HG03439 (cell line): ENCODE data around the gene CLPTM1.

Experiments used
- ATAC-seq: cut with Tn5 transposase; IDR thresholded peaks from one replicate; pipeline ENCODE4 v1.9.1; 2021; ENCODE audit warnings: mild to moderate bottlenecking, moderate library complexity; ENCODE audit not compliant: unreplicated experiment

CLPTM1 gene

DNA sequence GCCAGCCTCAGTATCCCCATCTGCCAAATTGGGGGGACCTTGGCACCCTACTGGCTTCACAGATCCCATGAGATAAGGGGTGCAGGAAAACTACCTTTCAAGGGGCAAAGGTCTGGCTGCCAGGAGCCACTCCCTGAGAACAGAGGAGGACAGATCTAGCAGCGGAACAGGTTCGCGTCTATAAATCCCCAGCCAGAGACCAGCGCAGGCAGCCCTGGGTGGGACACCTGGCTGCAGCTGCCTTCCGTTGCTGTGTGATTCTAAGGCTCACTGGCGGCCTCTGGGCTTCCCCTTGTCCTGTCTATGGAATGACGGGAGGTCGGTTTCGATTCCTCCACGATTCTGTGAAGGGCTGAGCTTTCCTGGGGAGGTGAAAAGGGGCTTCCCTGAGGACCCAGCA lies 53.4 kb downstream of the CLPTM1 start:
- no peak for ATAC-seq

DNA sequence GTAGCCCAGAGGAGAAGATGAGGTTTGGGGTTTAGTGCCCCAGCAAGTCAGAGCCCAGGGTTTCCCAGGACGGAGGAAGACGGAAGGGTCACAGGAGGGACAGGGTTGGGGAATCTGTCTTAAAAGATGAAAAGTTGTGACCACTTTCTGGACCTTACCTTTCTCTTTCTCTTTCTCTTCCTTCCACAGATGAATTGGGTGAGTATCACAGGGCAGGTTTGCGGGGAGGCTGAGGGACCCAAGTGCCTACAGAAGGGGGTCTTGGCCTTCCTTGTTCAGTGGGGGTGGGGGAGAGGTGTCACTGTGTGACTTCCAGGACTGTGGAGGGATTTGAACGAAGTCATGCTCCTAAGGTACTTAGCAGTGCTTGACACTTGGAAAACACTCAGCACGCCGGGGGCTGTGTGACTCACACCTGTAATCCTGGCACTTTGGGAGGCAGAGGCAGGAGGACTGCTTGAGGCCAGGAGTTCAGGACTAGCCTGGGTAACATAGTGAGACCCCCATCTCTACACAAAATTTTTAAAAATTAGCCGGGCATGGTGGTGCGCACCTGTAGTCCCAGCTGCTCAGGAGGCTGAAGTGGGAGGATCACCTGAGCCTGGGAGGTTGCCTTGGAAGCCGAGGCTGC lies 54.6 kb downstream of the CLPTM1 start:
- no peak for ATAC-seq

DNA sequence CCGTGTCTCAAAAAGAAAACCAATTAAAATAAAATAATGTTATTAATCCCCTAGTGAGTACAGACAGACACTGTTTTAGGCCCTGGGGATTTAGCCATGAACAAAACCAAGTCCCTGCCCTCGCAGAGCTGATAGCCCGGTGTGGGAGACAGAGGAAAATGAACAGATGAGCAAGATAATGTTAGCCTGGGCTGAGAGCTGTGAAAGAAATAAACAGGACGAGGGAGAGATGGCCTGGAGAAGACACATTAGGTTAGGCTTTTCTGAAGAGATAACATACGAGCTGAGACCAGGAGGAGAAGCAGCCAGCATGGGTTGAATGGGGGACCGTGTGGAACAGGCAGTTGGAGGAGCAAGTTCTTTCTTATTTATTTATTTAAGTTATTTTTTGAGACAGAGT lies 55.1 kb downstream of the CLPTM1 start:
- no peak for ATAC-seq

DNA sequence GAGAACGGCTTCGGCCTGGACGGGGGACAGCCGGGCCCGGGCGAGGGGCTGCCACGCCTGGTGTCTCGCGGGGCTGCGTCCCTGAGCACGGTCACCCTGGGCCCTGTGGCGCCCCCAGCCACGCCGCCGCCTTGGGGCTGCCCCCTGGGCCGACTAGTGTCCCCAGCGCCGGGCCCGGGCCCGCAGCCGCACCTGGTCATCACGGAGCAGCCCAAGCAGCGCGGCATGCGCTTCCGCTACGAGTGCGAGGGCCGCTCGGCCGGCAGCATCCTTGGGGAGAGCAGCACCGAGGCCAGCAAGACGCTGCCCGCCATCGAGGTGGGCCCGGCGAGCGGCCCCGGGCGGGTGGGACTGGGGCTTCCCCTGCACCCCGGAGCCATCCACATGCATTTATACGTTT lies 56.8 kb downstream of the CLPTM1 start:
- ATAC-seq, result no peak

DNA sequence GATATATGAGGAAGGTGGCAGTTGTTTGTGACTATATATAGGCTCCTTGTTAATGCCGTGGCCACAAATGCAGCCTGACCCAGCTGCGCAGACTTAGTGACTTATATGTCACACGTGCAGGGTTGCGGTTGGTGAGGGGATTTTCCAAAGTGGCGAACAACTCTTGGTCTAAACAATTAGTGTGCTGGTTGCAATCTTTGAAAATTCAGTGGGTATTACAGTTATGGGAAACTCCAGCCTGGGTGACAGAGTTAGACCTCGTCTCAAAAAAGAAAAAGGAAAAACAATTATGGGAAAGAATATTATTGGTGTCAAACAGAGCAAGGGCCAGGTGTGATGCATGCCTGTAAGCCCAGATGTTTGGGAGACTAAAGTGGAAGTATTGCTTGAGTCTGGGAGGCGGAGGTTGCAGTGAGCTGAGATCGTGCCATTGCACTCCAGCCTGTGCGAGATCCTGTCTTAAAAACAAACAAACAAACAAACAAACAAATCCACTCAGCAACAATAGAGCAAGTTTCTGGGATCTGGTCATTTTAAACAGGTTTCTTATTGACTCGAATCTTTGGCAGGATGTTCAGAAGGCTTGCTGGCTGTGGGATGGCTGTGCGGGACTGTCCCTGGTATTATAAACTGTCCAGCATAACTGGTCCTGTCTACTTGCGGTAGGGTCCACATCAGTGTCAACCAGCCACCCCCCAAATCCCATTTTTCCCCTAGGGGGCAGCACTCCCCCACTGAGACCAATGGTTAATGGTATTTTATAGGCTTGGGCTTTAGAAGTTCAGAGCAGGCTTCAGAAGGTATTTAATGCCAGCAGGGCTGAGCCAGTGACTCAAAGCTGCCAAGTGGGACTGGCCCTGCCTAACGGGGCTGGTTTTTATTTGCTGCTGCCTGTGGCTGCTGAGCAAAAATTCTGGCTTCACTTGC lies 61.5 kb downstream of the CLPTM1 start:
- ATAC-seq, result peak; percentile 73

DNA sequence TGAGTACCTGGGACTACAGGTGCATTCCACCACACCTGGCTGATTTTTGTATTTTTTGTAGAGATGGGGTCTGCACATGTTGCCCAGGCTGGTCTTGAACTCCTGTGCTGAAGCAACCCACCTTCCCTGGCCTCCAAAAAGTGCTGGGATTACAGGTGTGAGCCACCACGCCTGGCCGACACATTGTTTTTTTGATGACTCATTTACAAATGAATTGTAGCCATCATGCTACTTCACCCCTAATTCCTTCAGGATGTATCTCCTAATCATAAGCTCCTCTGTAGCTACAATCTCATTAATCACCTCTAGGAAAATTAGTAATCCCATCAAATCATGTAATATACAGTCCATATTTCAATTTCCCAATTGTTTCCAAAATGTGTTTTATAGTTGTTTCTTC lies 64.0 kb downstream of the CLPTM1 start:
- ATAC-seq, result no peak

DNA sequence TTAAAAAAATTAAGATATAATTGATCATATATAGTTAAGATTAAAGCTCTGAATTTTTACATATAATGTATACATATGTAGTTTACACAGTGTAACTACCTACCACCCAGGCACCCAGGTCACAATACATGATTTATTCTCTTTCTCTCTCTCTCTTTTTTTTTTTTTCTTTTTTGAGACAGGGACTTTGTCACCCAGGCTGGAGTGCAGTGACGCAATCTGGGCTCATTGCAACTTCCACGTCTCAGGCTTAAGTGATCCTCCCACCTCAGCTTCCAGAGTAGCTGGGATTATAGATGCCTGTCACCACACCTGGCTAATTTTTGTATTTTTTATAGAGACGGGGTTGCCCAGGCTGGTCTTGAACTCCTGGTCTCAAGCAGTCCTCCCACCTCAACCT lies 64.9 kb downstream of the CLPTM1 start:
- no peak for ATAC-seq

DNA sequence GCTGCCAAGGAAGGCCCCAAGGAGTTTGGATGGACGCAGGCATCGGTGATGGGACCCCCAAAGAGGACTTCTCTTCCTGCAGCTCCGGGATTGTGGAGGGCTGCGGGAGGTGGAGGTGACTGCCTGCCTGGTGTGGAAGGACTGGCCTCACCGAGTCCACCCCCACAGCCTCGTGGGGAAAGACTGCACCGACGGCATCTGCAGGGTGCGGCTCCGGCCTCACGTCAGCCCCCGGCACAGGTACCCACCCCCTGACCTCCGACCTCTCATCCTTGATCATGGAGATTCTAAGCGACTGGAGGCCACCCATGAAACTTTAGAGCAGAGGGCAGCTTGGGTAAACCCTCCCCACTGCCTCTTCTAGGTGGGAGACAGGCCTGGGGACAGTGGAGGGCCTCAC lies 66.8 kb downstream of the CLPTM1 start:
- no peak for ATAC-seq

DNA sequence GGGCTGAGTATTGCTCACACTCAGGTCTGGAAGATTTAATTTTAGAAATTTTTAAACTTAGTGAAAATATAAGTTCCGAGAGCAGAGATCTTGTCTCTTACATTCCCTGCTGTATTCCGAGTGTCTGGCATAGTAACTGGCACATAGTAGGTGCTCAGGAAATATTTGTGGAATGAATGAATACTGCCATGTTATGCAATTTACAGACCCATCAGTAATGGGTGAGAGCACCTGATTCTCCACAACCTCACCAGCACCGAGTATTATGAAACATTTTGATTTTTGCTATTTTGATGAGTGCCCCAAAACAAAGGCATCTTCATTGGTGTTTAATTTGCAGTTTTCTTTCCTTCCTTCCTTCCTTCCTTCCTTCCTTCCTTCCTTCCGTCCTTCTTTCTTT lies 67.9 kb downstream of the CLPTM1 start:
- ATAC-seq, result no peak

DNA sequence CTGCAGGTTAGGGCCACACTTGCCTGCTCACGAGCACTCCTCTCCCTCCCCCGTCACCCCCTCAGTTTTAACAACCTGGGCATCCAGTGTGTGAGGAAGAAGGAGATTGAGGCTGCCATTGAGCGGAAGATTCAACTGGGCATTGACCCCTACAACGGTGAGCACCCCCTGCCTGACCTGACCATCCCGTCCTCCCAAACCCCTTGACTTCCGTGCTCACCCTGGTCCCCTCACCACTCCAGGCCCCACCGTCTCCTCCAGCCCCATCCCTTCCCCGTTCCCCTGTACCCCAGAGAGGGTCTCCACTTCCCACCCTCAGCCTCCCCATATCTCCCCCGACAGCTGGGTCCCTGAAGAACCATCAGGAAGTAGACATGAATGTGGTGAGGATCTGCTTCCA lies 70.1 kb downstream of the CLPTM1 start:
- ATAC-seq, result no peak

DNA sequence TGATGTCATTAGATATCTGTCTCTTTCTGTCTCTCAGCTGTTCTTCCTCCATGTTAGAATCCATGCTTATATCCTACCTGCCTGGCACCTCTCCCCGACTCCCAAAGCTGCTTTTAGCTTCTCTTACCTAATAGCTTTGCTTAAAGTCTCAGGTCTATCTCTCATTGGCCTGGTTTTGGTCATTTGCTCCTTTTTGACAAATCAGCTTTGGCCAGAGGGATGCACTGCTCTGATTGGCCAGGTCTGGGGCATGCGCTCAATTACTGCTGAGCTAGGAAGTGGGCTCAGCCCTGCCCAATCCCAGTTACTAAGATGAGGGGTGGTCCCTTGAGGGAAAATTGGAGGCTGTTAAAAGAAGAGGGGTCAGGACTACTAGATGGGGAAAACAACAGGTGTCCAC lies 72.2 kb downstream of the CLPTM1 start:
- no peak for ATAC-seq

DNA sequence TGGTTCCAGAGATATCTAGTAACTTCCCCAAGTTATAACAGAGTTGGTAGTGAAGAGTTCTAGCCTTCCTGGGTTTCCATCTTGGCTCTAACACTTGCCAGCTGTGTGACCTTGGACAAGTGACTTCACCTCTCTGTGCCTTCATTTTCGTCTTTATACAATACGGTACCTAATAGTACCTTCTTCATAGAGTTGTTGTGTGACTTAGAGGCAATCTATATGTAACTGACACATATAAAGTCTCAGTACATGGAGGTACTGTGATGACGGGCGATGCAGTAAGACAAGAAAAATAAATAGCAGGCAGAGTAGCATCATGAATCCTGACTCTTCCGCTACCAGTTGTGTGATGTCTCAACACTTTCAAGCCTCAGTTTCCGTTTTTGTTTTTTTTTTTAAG lies 75.6 kb downstream of the CLPTM1 start:
- no peak for ATAC-seq

DNA sequence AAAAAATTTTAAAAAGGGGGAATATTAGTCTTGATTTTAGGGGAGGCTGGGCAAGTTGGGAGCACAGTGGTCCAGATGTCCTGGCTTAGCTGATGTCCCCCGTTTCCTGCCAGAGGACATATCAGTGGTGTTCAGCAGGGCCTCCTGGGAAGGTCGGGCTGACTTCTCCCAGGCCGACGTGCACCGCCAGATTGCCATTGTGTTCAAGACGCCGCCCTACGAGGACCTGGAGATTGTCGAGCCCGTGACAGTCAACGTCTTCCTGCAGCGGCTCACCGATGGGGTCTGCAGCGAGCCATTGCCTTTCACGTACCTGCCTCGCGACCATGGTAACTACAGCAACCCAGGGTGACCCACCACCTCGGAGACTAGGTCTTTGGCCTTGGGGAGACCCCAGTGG lies 77.2 kb downstream of the CLPTM1 start:
- no peak for ATAC-seq

DNA sequence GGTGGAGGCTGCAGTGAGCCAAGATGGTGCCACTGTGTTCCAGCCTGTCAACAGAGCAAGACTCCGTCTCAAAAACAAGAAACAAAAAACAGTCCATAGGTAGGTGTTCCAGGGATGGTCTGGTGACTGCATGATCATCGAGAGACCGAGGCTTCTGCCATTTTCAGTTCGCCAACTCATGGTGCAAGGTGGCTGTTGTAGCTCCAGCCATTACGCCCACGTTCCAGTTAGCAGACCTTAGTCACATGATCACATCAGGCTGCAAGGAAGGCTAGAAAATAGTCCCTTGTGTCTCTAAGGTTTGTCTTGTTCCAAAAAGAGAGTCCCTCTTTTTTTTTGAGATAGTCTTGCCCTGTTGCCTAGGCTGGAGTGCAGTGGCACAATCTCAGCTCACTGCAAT lies 80.6 kb downstream of the CLPTM1 start:
- no peak for ATAC-seq

DNA sequence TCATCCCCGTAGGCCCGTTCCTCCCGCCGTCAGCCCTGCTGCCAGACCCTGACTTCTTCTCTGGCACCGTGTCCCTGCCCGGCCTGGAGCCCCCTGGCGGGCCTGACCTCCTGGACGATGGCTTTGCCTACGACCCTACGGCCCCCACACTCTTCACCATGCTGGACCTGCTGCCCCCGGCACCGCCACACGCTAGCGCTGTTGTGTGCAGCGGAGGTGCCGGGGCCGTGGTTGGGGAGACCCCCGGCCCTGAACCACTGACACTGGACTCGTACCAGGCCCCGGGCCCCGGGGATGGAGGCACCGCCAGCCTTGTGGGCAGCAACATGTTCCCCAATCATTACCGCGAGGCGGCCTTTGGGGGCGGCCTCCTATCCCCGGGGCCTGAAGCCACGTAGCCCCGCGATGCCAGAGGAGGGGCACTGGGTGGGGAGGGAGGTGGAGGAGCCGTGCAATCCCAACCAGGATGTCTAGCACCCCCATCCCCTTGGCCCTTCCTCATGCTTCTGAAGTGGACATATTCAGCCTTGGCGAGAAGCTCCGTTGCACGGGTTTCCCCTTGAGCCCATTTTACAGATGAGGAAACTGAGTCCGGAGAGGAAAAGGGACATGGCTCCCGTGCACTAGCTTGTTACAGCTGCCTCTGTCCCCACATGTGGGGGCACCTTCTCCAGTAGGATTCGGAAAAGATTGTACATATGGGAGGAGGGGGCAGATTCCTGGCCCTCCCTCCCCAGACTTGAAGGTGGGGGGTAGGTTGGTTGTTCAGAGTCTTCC lies 82.4 kb downstream of the CLPTM1 start:
- ATAC-seq, result no peak

DNA sequence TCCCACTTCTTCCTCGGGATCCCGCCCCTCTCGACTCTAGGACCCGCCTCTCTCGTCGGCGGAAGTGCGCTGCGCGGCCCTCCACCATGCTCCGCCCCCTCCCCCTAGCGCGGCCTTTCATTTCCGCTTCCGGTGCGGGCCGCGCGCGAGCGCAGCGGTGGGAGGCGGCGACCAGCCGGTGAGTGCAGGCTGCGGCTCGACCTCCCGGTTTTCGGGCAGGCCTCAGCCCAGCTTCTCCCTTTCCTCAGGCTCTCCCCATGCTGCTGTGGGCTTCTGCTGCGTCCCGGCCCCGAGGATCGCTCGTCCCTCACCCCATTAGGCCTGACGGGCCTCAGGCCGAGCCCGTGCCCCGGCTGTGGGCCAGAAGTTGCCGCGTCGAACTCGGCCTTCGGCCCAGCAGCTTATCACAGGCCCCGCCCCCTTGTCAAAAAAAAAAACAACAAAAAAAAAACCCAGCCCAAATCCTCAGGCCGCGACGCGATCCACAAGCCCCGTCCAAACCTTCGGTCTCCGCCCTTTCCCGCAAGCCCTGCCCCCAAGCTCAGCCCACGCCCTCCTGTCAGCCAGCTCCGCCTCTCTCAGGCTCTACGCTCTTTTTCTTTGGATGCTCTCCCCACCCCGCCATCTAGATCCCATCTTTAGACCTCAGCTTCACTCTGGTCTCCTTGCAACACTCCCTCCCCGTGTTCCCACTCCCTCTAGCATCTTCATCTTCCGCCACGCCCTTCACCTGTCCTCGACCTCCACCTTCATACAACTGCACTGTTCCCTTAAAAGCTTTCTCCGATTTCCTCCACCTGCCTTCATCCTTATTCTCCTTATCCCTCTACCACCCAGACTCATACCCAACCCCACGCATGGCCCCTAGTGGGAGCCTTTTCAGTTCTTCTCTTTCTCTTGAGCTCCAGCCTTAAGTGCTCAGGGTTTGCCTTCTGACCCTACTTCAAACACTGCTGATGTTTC lies 84.0 kb downstream of the CLPTM1 start, which contains the start of gene CLASRP:
CLASRP (plus strand) TSS at position 115 of the 963 bp plus-strand sequence. CDS start 1,168 bp downstream, outside the sequence.
- peak; percentile 71 for ATAC-seq

DNA sequence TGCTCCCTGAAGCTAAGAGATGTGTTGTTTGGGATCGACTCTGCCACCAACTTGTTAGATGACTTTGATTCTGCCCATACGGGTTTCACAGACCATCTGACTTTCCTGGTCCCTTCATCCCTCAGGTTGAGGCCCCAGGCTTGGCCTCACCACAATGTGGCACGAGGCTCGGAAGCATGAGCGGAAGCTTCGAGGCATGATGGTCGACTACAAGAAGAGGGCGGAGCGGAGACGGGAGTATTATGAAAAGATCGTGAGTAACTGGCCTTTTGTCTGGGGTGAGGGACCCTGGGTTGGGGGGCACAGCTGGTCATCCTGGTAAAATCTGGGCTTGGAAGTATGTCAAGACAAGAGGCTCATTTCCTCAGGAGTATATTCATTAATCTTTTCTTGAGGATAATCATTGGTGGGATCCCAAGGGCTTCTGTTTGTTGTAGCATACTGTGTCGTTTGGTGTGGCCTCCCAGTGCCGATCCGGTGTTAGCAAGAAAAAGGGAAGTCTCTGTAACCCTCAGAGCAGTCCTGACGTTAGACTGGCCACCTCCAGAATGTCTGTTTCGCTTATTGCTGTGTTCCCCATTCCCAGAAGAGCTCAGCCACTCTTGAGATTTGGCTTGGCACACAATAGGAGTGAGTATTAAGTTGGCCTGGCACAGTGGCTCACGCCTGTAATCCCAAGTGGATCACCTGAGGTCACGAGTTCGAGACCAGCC lies 85.0 kb downstream of the CLPTM1 start:
- no peak for ATAC-seq

DNA sequence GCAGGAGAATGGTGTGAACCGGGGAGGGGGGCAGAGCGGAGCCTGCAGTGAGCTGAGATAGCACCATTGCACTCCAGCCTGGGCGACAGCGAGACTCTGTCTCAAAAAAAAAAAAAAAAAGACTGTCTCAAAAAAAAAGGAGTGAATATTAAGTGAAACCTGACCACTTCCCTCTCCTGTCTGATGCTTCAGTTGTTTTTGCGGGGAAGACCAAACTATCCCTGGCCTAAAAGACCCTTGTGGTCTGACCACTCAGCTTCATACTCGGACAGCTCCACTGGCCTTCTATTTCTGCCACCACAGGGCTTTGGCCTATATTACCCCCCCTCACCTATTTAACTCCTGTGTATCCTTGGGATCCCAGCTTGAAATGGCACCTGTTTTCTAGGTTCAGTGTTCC lies 85.9 kb downstream of the CLPTM1 start:
- ATAC-seq, result no peak
